OCI-LY1 (cell line): Measurements from ENCODE around the gene IKZF2.

ENCODE experiments used
- H2AFZ ChIP-seq: fragments of 200-600 bp; sonication (generic), shearing (Covaris generic); 2 replicates; pipeline ENCODE4 v1.6.0; 2014; ENCODE audit warnings: antibody characterized with exemption, mild to moderate bottlenecking, low read length
- H3F3A ChIP-seq: fragments of 200-600 bp; sonication (generic), shearing (Covaris generic); 2 replicates; pipeline ENCODE4 v1.6.0; 2014; ENCODE audit warnings: mild to moderate bottlenecking, antibody characterized with exemption, low read length, moderate library complexity; ENCODE audit not compliant: insufficient read depth
- H3K27ac ChIP-seq: fragments of 200-600 bp; sonication (generic); 2 replicates; pipeline ENCODE4 v1.5.1; 2014; ENCODE audit warnings: low read length, mixed run types, mild to moderate bottlenecking, low read depth; ENCODE audit not compliant: poor library complexity, severe bottlenecking
- H3K27me3 ChIP-seq: fragments of 200-600 bp; sonication (generic); 2 replicates; pipeline ENCODE4 v1.6.0; 2014; ENCODE audit warnings: antibody characterized with exemption, mild to moderate bottlenecking, low read length, moderate library complexity; ENCODE audit not compliant: insufficient read depth
- H3K36me3 ChIP-seq: fragments of 200-600 bp; sonication (generic); 2 replicates; pipeline ENCODE4 v1.6.1; 2014; ENCODE audit warnings: mild to moderate bottlenecking, antibody characterized with exemption, low read length, moderate library complexity, mixed read lengths; ENCODE audit not compliant: insufficient read depth
- H3K4me1 ChIP-seq: fragments of 200-600 bp; sonication (generic); 2 replicates; pipeline ENCODE4 v1.5.1; 2014; ENCODE audit warnings: mild to moderate bottlenecking, low read length, moderate library complexity; ENCODE audit not compliant: insufficient read depth, severe bottlenecking
- H3K4me2 ChIP-seq: fragments of 200-600 bp; sonication (generic), shearing (Covaris generic); 2 replicates; pipeline ENCODE4 v1.6.1; 2014; ENCODE audit warnings: low read length
- H3K4me3 ChIP-seq: fragments of 200-600 bp; sonication (generic); 2 replicates; pipeline ENCODE4 v1.5.1; 2014; ENCODE audit warnings: low read length, low read depth, mild to moderate bottlenecking, mixed read lengths; ENCODE audit not compliant: poor library complexity, severe bottlenecking
- H3K79me2 ChIP-seq: fragments of 200-600 bp; shearing (Covaris generic); 2 replicates; pipeline ENCODE4 v1.6.1; 2016; ENCODE audit warnings: mixed run types, low read length, mixed read lengths; ENCODE audit not compliant: insufficient read depth
- H3K9ac ChIP-seq: fragments of 200-600 bp; sonication (generic), shearing (Covaris generic); 2 replicates; pipeline ENCODE4 v1.6.1; 2014; ENCODE audit warnings: mild to moderate bottlenecking, low read length, mixed read lengths
- H3K9me2 ChIP-seq: fragments of 200-600 bp; sonication (generic), shearing (Covaris generic); 2 replicates; pipeline ENCODE4 v1.6.1; 2014; ENCODE audit warnings: low read depth, mild to moderate bottlenecking, low read length, mixed read lengths
- H3K9me3 ChIP-seq: fragments of 200-600 bp; shearing (Covaris generic); 2 replicates; pipeline ENCODE4 v1.6.1; 2014; ENCODE audit warnings: low read length, mixed read lengths
- H4K20me1 ChIP-seq: fragments of 200-600 bp; sonication (generic), shearing (Covaris generic); 2 replicates; pipeline ENCODE4 v1.6.0; 2016; ENCODE audit warnings: mild to moderate bottlenecking, low read length; ENCODE audit not compliant: insufficient read depth
- EZH2 ChIP-seq: fragments of 200-600 bp; sonication (generic), shearing (Covaris generic); IDR thresholded peaks from 2 replicates; pipeline ENCODE4 v1.8.0; 2017; ENCODE audit warnings: borderline replicate concordance, mixed run types, mild to moderate bottlenecking, antibody characterized with exemption, low read length, moderate library complexity, mixed read lengths
- TF ChIP-seq, protein P1 (sequence below): fragments of 200-600 bp; sonication (generic), shearing (Covaris generic); IDR thresholded peaks from 2 replicates; pipeline ENCODE4 v1.5.1; 2017; ENCODE audit warnings: mild to moderate bottlenecking, antibody characterized with exemption, low read length, moderate library complexity, mixed read lengths

IKZF2 gene

GRCh38 chr2:212958133-212958532, 193.3 kb downstream of the IKZF2 start:
- Histone ChIP-seq H3K4me2 (no peak overlapping the region), H3K4me3 (no peak overlapping the region), H3K4me1 (no peaks in the 10 kb centered on the region), H3K9me3 (no peaks in the 10 kb centered on the region), H3K27me3 (no peaks in the 10 kb centered on the region), H3K36me3 (peaks cover 90% of the 10 kb centered on the region), H3K9me2 (no peaks in the 10 kb centered on the region), H4K20me1 (no peaks in the 10 kb centered on the region), H3F3A (no peaks in the 10 kb centered on the region), H3K9ac (no peak overlapping the region), H2AFZ (no peak overlapping the region), H3K79me2 (no peaks in the 10 kb centered on the region), H3K27ac (no peak overlapping the region)
- no peak for TF ChIP-seq EZH2
- TF ChIP-seq, protein P1, sequence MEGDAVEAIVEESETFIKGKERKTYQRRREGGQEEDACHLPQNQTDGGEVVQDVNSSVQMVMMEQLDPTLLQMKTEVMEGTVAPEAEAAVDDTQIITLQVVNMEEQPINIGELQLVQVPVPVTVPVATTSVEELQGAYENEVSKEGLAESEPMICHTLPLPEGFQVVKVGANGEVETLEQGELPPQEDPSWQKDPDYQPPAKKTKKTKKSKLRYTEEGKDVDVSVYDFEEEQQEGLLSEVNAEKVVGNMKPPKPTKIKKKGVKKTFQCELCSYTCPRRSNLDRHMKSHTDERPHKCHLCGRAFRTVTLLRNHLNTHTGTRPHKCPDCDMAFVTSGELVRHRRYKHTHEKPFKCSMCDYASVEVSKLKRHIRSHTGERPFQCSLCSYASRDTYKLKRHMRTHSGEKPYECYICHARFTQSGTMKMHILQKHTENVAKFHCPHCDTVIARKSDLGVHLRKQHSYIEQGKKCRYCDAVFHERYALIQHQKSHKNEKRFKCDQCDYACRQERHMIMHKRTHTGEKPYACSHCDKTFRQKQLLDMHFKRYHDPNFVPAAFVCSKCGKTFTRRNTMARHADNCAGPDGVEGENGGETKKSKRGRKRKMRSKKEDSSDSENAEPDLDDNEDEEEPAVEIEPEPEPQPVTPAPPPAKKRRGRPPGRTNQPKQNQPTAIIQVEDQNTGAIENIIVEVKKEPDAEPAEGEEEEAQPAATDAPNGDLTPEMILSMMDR, result no peak

DNA sequence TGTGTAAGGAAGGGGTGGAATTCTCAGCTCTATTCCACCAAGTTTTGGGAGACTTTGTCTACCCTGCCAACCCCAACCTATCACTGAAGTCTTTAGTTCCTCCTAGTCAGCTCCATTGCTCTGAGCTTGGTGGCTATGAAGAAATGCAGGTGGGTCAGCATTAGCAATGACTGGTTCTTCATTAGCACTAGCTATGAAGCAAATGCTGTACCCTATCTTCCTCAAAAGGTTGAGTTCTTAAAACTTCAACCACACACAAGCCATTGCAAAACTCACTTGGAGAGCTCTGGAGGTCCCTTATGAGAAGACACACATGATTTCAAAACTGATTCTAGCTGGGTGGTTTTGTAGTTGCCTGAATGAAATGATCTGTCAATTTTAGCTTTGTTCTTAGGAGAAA, 193.8 kb downstream of the IKZF2 start:
- Histone ChIP-seq H3K9me2 (no peaks in the 10 kb centered on the region), H2AFZ (no peak overlapping the region), H3K4me1 (no peaks in the 10 kb centered on the region), H3K79me2 (no peaks in the 10 kb centered on the region), H3K27me3 (no peaks in the 10 kb centered on the region), H3K9ac (no peak overlapping the region), H3F3A (no peaks in the 10 kb centered on the region), H3K27ac (no peak overlapping the region), H3K36me3 (peaks cover 90% of the 10 kb centered on the region), H3K4me2 (no peak overlapping the region), H3K4me3 (no peak overlapping the region), H3K9me3 (no peaks in the 10 kb centered on the region), H4K20me1 (no peaks in the 10 kb centered on the region)
- TF ChIP-seq EZH2, result no peak
- TF ChIP-seq, protein P1, result no peak

DNA sequence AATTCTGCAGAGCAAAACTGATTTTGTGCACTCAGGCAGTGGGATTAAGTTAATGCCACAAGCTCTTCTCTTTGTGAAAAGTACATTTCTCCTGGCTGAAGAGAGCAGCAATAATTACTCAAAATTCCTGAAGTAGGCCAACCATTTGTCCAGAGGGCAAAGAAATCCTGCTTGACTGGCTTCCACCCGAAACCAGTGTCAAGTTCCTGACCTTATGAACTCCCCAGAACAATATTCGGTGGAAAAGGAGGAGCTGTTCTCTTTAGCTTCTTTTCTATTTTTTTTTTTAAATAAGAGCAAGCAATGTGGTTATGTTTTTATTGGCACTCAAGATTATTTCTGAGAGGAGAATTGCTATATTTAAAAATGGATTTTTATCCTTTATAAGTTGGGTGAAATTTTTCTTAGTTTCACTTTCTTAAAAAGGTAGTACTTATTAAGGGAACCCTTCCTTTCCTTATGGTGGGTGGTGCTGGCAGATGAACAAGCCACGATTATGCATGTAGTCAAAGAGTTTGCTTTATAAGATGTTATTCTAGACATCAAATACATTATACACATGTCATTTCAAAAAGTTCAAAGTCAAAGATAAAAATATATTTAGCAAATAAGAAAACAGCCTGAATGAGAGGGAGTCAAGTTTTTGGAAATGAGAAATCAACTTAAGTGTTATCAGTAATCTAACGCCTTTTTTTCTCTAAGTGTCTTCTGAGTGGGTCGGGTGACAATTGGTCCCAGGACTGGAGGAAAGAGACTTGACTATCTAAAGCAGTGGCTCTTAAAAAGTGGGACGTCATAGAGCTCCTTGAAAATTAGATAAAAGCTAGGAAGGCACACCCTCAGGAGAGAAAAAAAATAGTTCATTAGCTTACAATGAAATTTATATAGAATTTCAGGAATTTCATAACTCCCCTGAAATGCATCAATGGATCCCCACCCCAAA, 194.5 kb downstream of the IKZF2 start:
- Histone ChIP-seq H3K4me3 (no peak overlapping the region), H3K4me2 (no peak overlapping the region), H3K9me3 (no peaks in the 10 kb centered on the region), H3F3A (no peaks in the 10 kb centered on the region), H3K79me2 (no peaks in the 10 kb centered on the region), H2AFZ (no peak overlapping the region), H3K27ac (no peak overlapping the region), H3K36me3 (peaks cover 85% of the 10 kb centered on the region), H3K9ac (no peak overlapping the region), H3K27me3 (no peaks in the 10 kb centered on the region), H3K9me2 (no peaks in the 10 kb centered on the region), H4K20me1 (no peaks in the 10 kb centered on the region), H3K4me1 (no peaks in the 10 kb centered on the region)
- TF ChIP-seq, protein P1, result no peak
